OCI-LY3 (cell line): Measurements from ENCODE around the gene INPP5A.

ENCODE experiments used
- CTCF ChIP-seq: fragments of 200-600, 300-600 bp; sonication (generic); IDR thresholded peaks from 2 replicates; pipeline ENCODE4 v1.5.1; 2014; ENCODE audit warnings: antibody characterized with exemption, low read length, low read depth
- EZH2phosphoT487 ChIP-seq: fragments of 200-600 bp; shearing (Covaris generic); IDR thresholded peaks from 2 replicates; pipeline ENCODE4 v1.6.1; 2018; ENCODE audit warnings: antibody characterized with exemption, mixed run types, low read depth

GRCh38 chr10:132744839-132745238 lies 207.3 kb downstream of the INPP5A start:
- TF ChIP-seq CTCF = no peak
- no peak for TF ChIP-seq EZH2phosphoT487
